Breast epithelium (tissue), 4 donors: ENCODE data around the gene PRSS33. TPM values are rescaled to one million over a fixed set of nuclear protein-coding genes. Genes with fewer than 3 reads are reported as not detected.

Experiments
- DNase-seq, 2 donors: peaks; one replicate each; pipeline ENCODE4 v3.0.0-alpha.2; 2019; ENCODE audit warnings: low spot score in 2 of 2
- H3K27ac ChIP-seq, 2 donors: fragments of 200-600 bp; sonication (generic) in 1 of 2; one replicate each; pipeline ENCODE4 v1.5.1; 2016 to 2019; ENCODE audit warnings: mild to moderate bottlenecking in 1 of 2
- H3K27me3 ChIP-seq, 2 donors: fragments of 200-600 bp; sonication (generic) in 1 of 2; one replicate each; pipeline versions ENCODE4 v1.5.1 to v1.6.0; 2017 to 2019; ENCODE audit warnings: control low read depth in 1 of 2, mild to moderate bottlenecking in 1 of 2
- H3K36me3 ChIP-seq: fragments of 200-600 bp; one replicate; pipeline ENCODE4 v1.5.1; 2019
- H3K4me1 ChIP-seq, 2 donors: fragments of 200-600 bp; sonication (generic); one replicate each; pipeline ENCODE4 v1.5.1; 2016 to 2019; ENCODE audit warnings: control low read depth in 1 of 2
- H3K4me3 ChIP-seq, 3 donors: fragments of 200-600 bp; sonication (generic); 1 replicate in 2 of 3; 2 replicates in 1 of 3; pipeline ENCODE4 v1.5.1; 2016 to 2019; ENCODE audit warnings: mild to moderate bottlenecking in 3 of 3, moderate library complexity in 2 of 3
- H3K9me3 ChIP-seq, 2 donors: fragments of 200-600 bp; sonication (generic) in 1 of 2; one replicate each; pipeline ENCODE4 v1.5.1; 2016 to 2019; ENCODE audit warnings: control low read depth in 1 of 2
- CTCF ChIP-seq, 3 donors: fragments of 450-650 bp; IDR thresholded peaks; one replicate each; pipeline ENCODE4 v1.5.1; 2016 to 2017; ENCODE audit warnings: antibody characterized with exemption in 3 of 3, mild to moderate bottlenecking in 3 of 3, moderate library complexity in 3 of 3
- POLR2A ChIP-seq: fragments of 450-650 bp; IDR thresholded peaks from one replicate; pipeline ENCODE4 v1.6.1; 2016; ENCODE audit warnings: antibody characterized with exemption, mild to moderate bottlenecking, moderate library complexity
- POLR2AphosphoS5 ChIP-seq, 3 donors: sonication (generic); formaldehyde crosslinking; IDR thresholded peaks; one replicate each; pipeline ENCODE4 v1.6.1; 2017; ENCODE audit warnings: antibody characterized with exemption in 3 of 3
- intact Hi-C: fragments of 100-400 bp; cut with DNase I; formaldehyde crosslinking; loops from one replicate; pipeline ENCODE4 v1.15.1; 2023; ENCODE audit warnings: low total_unique reads
- total RNA-seq, 3 donors: library from RNA; depleted of rRNA; stranded (reverse); fragments of >200 nt; gene quantifications; one replicate each; pipeline ENCODE4 v1.1.0, GENCODE V29; 2016

PRSS33 gene
- total RNA-seq, 3 donors from 2014 or later = not detected

- no peak overlapping the region for H3K4me3 ChIP-seq
- peaks cover 2 to 40% of the 10 kb centered on the region in 2 donors for H3K27me3 ChIP-seq
- TF ChIP-seq POLR2AphosphoS5 (IDR thresholded peaks at IDR 0.05) (no peak), POLR2A (no peak), CTCF (IDR thresholded peaks at IDR 0.05) (no peak)
- no peaks in the 10 kb centered on the region for H3K9me3 ChIP-seq
- intact Hi-C loops = loop anchor here (1.0 kb wide), 1 partner anchor 10 kb away; no protein-coding TSS in a partner anchor
- peaks cover 0 to 6% of the 10 kb centered on the region in 2 donors for H3K4me1 ChIP-seq
- no peak overlapping the region for H3K27ac ChIP-seq
- DNase-seq = no peak
- no peaks in the 10 kb centered on the region for H3K36me3 ChIP-seq
These were observed 601 bp upstream of the PRSS33 start for GRCh38 chr16:2787961-2788360.

- peaks cover 0 to 6% of the 10 kb centered on the region in 2 donors for H3K4me1 ChIP-seq
- H3K27me3 ChIP-seq = peaks cover 2 to 40% of the 10 kb centered on the region in 2 donors
- H3K27ac ChIP-seq = no peak overlapping the region
- intact Hi-C loops = no loop called here
- TF ChIP-seq CTCF (IDR thresholded peaks at IDR 0.05) (no peak), POLR2AphosphoS5 (IDR thresholded peaks at IDR 0.05) (no peak), POLR2A (no peak)
- no peaks in the 10 kb centered on the region for H3K36me3 ChIP-seq
- no peaks in the 10 kb centered on the region for H3K9me3 ChIP-seq
- no peak overlapping the region for H3K4me3 ChIP-seq
- DNase-seq = no peak
These were observed 571 bp downstream of the PRSS33 start for GRCh38 chr16:2786826-2787151.

GRCh38 chr16:2786061-2786825, 1.1 kb downstream of the PRSS33 start:
- Histone ChIP-seq H3K4me3 (no peak overlapping the region), H3K9me3 (no peaks in the 10 kb centered on the region), H3K4me1 (peaks cover 0 to 6% of the 10 kb centered on the region in 2 donors), H3K27me3 (peaks cover 2 to 38% of the 10 kb centered on the region in 2 donors), H3K27ac (no peak overlapping the region), H3K36me3 (no peaks in the 10 kb centered on the region)
- intact Hi-C loops = no loop called here
- DNase-seq = no peak
- TF ChIP-seq POLR2A = no peak
- TF ChIP-seq POLR2AphosphoS5 (IDR thresholded peaks at IDR 0.05) = no peak
- TF ChIP-seq CTCF (IDR thresholded peaks at IDR 0.05) = no peak

GRCh38 chr16:2785101-2785991, 2.0 kb downstream of the PRSS33 start:
- H3K27ac ChIP-seq = no peak overlapping the region
- H3K4me3 ChIP-seq = peak overlapping the region in 2 of 3 donors; percentile 50 to 73
- intact Hi-C loops = no loop called here
- H3K9me3 ChIP-seq = no peaks in the 10 kb centered on the region
- H3K4me1 ChIP-seq = peaks cover 0 to 6% of the 10 kb centered on the region in 2 donors
- no peak for TF ChIP-seq POLR2A
- no peaks in the 10 kb centered on the region for H3K36me3 ChIP-seq
- peaks cover 2 to 29% of the 10 kb centered on the region in 2 donors for H3K27me3 ChIP-seq
- peak in 1 of 2 donors; percentile 50 for DNase-seq

GRCh38 chr16:2784358-2785100, 2.8 kb downstream of the PRSS33 start:
- Histone ChIP-seq H3K27ac (no peak overlapping the region), H3K9me3 (no peaks in the 10 kb centered on the region), H3K4me1 (peaks cover 0 to 6% of the 10 kb centered on the region in 2 donors), H3K36me3 (no peaks in the 10 kb centered on the region), H3K27me3 (peaks cover 2 to 28% of the 10 kb centered on the region in 2 donors), H3K4me3 (peak overlapping the region in 2 of 3 donors; percentile 50 to 73)
- peak in 1 of 2 donors; percentile 44 for DNase-seq
- TF ChIP-seq POLR2A = no peak
- TF ChIP-seq CTCF (IDR thresholded peaks at IDR 0.05) = no peak
- TF ChIP-seq POLR2AphosphoS5 (IDR thresholded peaks at IDR 0.05) = no peak
- intact Hi-C loops = no loop called here
